CD4-positive, alpha-beta T cell (primary cell): ENCODE data around the gene SEC16A. TPM values are rescaled to one million over a fixed set of nuclear protein-coding genes. Genes with fewer than 3 reads are reported as not detected.

Experiments
- ATAC-seq: fragments of 200-7000 bp; cut with Tn5 transposase; one replicate; pipeline ENCODE4 v1.10.0; 2022; ENCODE audit warnings: mild to moderate bottlenecking; ENCODE audit not compliant: poor library complexity
- CTCF ChIA-PET: fragments of 350-600 bp; sonication (Branson Sonifier 250); formaldehyde crosslinking; loops from one replicate; lab custom pipeline; 2021; ENCODE audit warnings: antibody characterized with exemption, inconsistent platforms; lab: Charles Lee
- POLR2A ChIA-PET: fragments of 350-600 bp; sonication (Branson Sonifier 250); formaldehyde crosslinking; loops from one replicate; lab custom pipeline; 2021; ENCODE audit warnings: antibody characterized with exemption, inconsistent platforms; lab: Charles Lee
- DNase-seq, 14 experiments: peaks; one replicate each; pipeline ENCODE4 v3.0.0-alpha.2; 2013 to 2020; ENCODE audit warnings: mixed read lengths in 2 of 14
- H3K27ac ChIP-seq, 2 donors: one replicate each; pipeline versions ENCODE4 v1.5.1 to v1.7.0; 2013; ENCODE audit warnings: low read length in 2 of 2, low read depth in 1 of 2, mild to moderate bottlenecking in 1 of 2
- H3K27me3 ChIP-seq, 2 experiments: 1 replicate in 1 of 2; 2 replicates in 1 of 2; pipeline versions ENCODE4 v1.6.1 to v1.7.0; 2013; ENCODE audit warnings: low read length in 2 of 2, control low read depth in 1 of 2, mild to moderate bottlenecking in 1 of 2, moderate library complexity in 1 of 2; ENCODE audit not compliant: insufficient read depth in 2 of 2, control insufficient read depth in 1 of 2
- H3K36me3 ChIP-seq: one replicate; pipeline ENCODE4 v1.6.1; 2013; ENCODE audit warnings: low read length, control low read depth; ENCODE audit not compliant: insufficient read depth
- H3K4me1 ChIP-seq: one replicate; pipeline ENCODE4 v1.6.1; 2013; ENCODE audit warnings: low read length, control low read depth; ENCODE audit not compliant: insufficient read depth
- H3K4me3 ChIP-seq: one replicate; pipeline ENCODE4 v1.5.1; 2013; ENCODE audit warnings: mild to moderate bottlenecking, low read length, moderate library complexity
- H3K9me3 ChIP-seq, 2 experiments: 1 replicate in 1 of 2; 2 replicates in 1 of 2; pipeline versions ENCODE4 v1.6.1 to v1.7.0; 2013; ENCODE audit warnings: low read length in 2 of 2, mild to moderate bottlenecking in 2 of 2, control low read depth in 1 of 2, moderate library complexity in 1 of 2; ENCODE audit not compliant: control insufficient read depth in 1 of 2, insufficient read depth in 1 of 2
- H3K27ac Mint-ChIP-seq: one replicate; pipeline ENCODE4 v1.8.0; 2020; ENCODE audit warnings: mixed read lengths
- H3K27me3 Mint-ChIP-seq: one replicate; pipeline ENCODE4 v1.8.0; 2021; ENCODE audit warnings: mixed read lengths
- H3K36me3 Mint-ChIP-seq: one replicate; pipeline ENCODE4 v1.8.0; 2021; ENCODE audit warnings: low read depth, mixed read lengths
- H3K4me1 Mint-ChIP-seq: one replicate; pipeline ENCODE4 v1.8.0; 2021; ENCODE audit warnings: low read depth, mixed read lengths
- H3K4me3 Mint-ChIP-seq: one replicate; pipeline ENCODE4 v1.8.0; 2020; ENCODE audit warnings: mild to moderate bottlenecking, mixed read lengths
- H3K9me3 Mint-ChIP-seq: one replicate; pipeline ENCODE4 v1.8.0; 2020; ENCODE audit warnings: mixed read lengths
- CTCF ChIP-seq: fragments of 200-600 bp; IDR thresholded peaks from one replicate; pipeline ENCODE4 v1.8.0; 2022; ENCODE audit warnings: antibody characterized with exemption, mild to moderate bottlenecking
- intact Hi-C, 2 experiments: fragments of 100-400 bp; cut with DNase I in 1 of 2; cut with micrococcal nuclease in 1 of 2; formaldehyde crosslinking; loops; one replicate each; pipeline versions ENCODE4 v1.15.1 to v1.9.0; 2023 to 2025; cut with DNase I, micrococcal nuclease
- total RNA-seq, 174 experiments: library from RNA in 2 of 174; stranded (reverse) in 2 of 174; gene quantifications; one replicate each; pipeline ENCODE4 v1.2.3 and lab custom pipeline; 2021 to 2026

SEC16A gene
- total RNA-seq, 2 experiments from 2014 or later, result 73.0 to 75.0 TPM

GRCh38 chr9:136474974-136475865 is 7.6 kb downstream of the SEC16A start:
- peaks cover 88% of the 10 kb centered on the region for H3K36me3 ChIP-seq
- H3K9me3 ChIP-seq, result no peaks in the 10 kb centered on the region
- Mint-ChIP-seq H3K4me1 (peaks cover 21% of the 10 kb centered on the region), H3K27ac (no peak overlapping the region), H3K9me3 (no peaks in the 10 kb centered on the region), H3K4me3 (no peak overlapping the region), H3K27me3 (no peaks in the 10 kb centered on the region), H3K36me3 (peaks cover 86% of the 10 kb centered on the region)
- POLR2A ChIA-PET, result no interaction called here
- H3K27ac ChIP-seq, result no peak overlapping the region
- H3K4me3 ChIP-seq, result no peak overlapping the region
- CTCF ChIA-PET, result no interaction called here
- DNase-seq (no peak), ATAC-seq (no peak)
- peaks cover 9% of the 10 kb centered on the region for H3K4me1 ChIP-seq
- no peaks in the 10 kb centered on the region for H3K27me3 ChIP-seq
- TF ChIP-seq CTCF, result no peak
- intact Hi-C loops, result no loop called here

GRCh38 chr9:136474021-136474640 is 8.7 kb downstream of the SEC16A start:
- H3K36me3 ChIP-seq, result peaks cover 91% of the 10 kb centered on the region
- H3K4me1 ChIP-seq, result peaks cover 5% of the 10 kb centered on the region
- no peaks in the 10 kb centered on the region for H3K27me3 ChIP-seq
- no peak overlapping the region for H3K27ac ChIP-seq
- peaks cover 15% of the 10 kb centered on the region for H3K4me1 Mint-ChIP-seq
- no peaks in the 10 kb centered on the region for H3K27me3 Mint-ChIP-seq
- H3K4me3 ChIP-seq, result no peak overlapping the region
- ChIA-PET POLR2A (no interaction called here), CTCF (no interaction called here)
- no peak overlapping the region for H3K4me3 Mint-ChIP-seq
- no peak for DNase-seq
- H3K9me3 ChIP-seq, result no peaks in the 10 kb centered on the region
- no peaks in the 10 kb centered on the region for H3K9me3 Mint-ChIP-seq
- intact Hi-C loops, result no loop called here
- no peak for ATAC-seq
- H3K36me3 Mint-ChIP-seq, result peaks cover 91% of the 10 kb centered on the region
- no peak overlapping the region for H3K27ac Mint-ChIP-seq
- no peak for TF ChIP-seq CTCF

- no peak for TF ChIP-seq CTCF
- Histone ChIP-seq H3K27me3 (no peaks in the 10 kb centered on the region), H3K4me3 (no peak overlapping the region), H3K4me1 (peaks cover 5% of the 10 kb centered on the region), H3K27ac (no peak overlapping the region), H3K36me3 (peaks cover 98% of the 10 kb centered on the region), H3K9me3 (no peaks in the 10 kb centered on the region)
- DNase-seq (no peak), ATAC-seq (no peak)
- ChIA-PET POLR2A (no interaction called here), CTCF (no interaction called here)
- Mint-ChIP-seq H3K4me3 (no peak overlapping the region), H3K9me3 (no peaks in the 10 kb centered on the region), H3K4me1 (peaks cover 7% of the 10 kb centered on the region), H3K36me3 (peaks cover 89% of the 10 kb centered on the region), H3K27ac (no peak overlapping the region), H3K27me3 (no peaks in the 10 kb centered on the region)
- intact Hi-C loops, result no loop called here
Observed at GRCh38 chr9:136473354-136473721, 9.5 kb downstream of the SEC16A start.
